OCI-LY3 (cell line): ENCODE data around the gene ELFN2.

Experiments
- H2AFZ ChIP-seq: fragments of 200-600, 300-600 bp; shearing (Covaris generic); 2 replicates; pipeline ENCODE4 v1.6.0; 2014; ENCODE audit warnings: antibody characterized with exemption, low read depth, low read length
- H3K27ac ChIP-seq: fragments of 200-600, 300-600 bp; sonication (generic); 2 replicates; pipeline ENCODE4 v1.5.1; 2014; ENCODE audit warnings: mild to moderate bottlenecking, low read length, moderate library complexity, mixed read lengths
- H3K27me3 ChIP-seq: fragments of 200-600, 300-600 bp; sonication (generic); 2 replicates; pipeline ENCODE4 v1.6.1; 2014; ENCODE audit warnings: low read depth, low read length, mixed read lengths
- H3K36me3 ChIP-seq: fragments of 200-600, 300-600 bp; sonication (generic); replicated peaks from 2 replicates; pipeline ENCODE3; 2014; ENCODE audit warnings: low read depth, low read length, mixed read lengths
- H3K4me1 ChIP-seq: fragments of 300-600, 200-600 bp; sonication (generic); 2 replicates; pipeline ENCODE4 v1.6.1; 2014; ENCODE audit warnings: low read length, mixed read lengths
- H3K4me2 ChIP-seq: fragments of 200-600, 300-600 bp; sonication (generic); 2 replicates; pipeline ENCODE4 v1.6.1; 2014; ENCODE audit warnings: low read length, mixed read lengths
- H3K4me3 ChIP-seq: fragments of 300-600, 200-600 bp; sonication (generic); 2 replicates; pipeline ENCODE4 v1.5.1; 2014; ENCODE audit warnings: antibody characterized with exemption, mild to moderate bottlenecking, low read length, moderate library complexity
- H3K79me2 ChIP-seq: fragments of 300-600, 200-600 bp; shearing (Covaris generic); 2 replicates; pipeline ENCODE4 v1.6.1; 2014; ENCODE audit warnings: mild to moderate bottlenecking, low read length, mixed read lengths
- H3K9ac ChIP-seq: fragments of 300-600, 200-600 bp; shearing (Covaris generic); 2 replicates; pipeline ENCODE4 v1.6.0; 2014; ENCODE audit warnings: mild to moderate bottlenecking, low read length, moderate library complexity
- H3K9me3 ChIP-seq: fragments of 200-600, 300-600 bp; shearing (Covaris generic); 2 replicates; pipeline ENCODE4 v1.6.1; 2014; ENCODE audit warnings: low read length, mixed read lengths; ENCODE audit not compliant: insufficient read depth
- H4K20me1 ChIP-seq: fragments of 200-600, 300-600 bp; sonication (generic); 2 replicates; pipeline ENCODE4 v1.6.1; 2016; ENCODE audit warnings: low read length, mixed read lengths; ENCODE audit not compliant: insufficient read depth
- EZH2phosphoT487 ChIP-seq: fragments of 200-600 bp; shearing (Covaris generic); IDR thresholded peaks from 2 replicates; pipeline ENCODE4 v1.6.1; 2018; ENCODE audit warnings: antibody characterized with exemption, mixed run types, low read depth
- TF ChIP-seq, protein P1 (sequence below): fragments of 200-600, 300-600 bp; sonication (generic); IDR thresholded peaks from 2 replicates; pipeline ENCODE4 v1.5.1; 2014; ENCODE audit warnings: antibody characterized with exemption, low read length, low read depth

The ELFN2 gene

DNA sequence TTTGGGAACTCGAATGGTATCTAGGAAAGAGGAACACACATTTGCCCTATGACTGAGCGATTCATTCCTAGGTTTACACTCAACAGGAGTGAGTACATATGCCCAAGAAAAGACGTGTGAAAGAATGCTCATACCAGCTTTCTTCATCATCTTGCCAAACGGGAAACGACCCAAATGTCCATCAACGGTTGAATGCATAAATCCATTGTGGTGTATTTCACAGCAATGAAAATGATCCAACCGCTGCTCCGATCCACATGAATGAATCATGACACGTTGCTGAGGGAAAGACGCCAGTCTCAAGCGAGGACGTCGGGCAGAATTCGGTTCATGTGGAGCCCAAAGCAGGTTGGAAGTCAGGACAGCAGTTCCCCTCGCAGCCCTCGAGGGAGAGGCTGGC lies 73.4 kb downstream of the ELFN2 start:
- Histone ChIP-seq H3K27me3 (peaks cover 31% of the 10 kb centered on the region), H4K20me1 (no peaks in the 10 kb centered on the region), H3K4me2 (no peak overlapping the region), H3K27ac (no peak overlapping the region), H3K9me3 (no peaks in the 10 kb centered on the region), H3K36me3 (no peaks in the 10 kb centered on the region), H3K79me2 (no peaks in the 10 kb centered on the region), H3K4me1 (no peaks in the 10 kb centered on the region), H3K9ac (no peak overlapping the region), H3K4me3 (no peak overlapping the region), H2AFZ (no peak overlapping the region)
- TF ChIP-seq, protein P1, sequence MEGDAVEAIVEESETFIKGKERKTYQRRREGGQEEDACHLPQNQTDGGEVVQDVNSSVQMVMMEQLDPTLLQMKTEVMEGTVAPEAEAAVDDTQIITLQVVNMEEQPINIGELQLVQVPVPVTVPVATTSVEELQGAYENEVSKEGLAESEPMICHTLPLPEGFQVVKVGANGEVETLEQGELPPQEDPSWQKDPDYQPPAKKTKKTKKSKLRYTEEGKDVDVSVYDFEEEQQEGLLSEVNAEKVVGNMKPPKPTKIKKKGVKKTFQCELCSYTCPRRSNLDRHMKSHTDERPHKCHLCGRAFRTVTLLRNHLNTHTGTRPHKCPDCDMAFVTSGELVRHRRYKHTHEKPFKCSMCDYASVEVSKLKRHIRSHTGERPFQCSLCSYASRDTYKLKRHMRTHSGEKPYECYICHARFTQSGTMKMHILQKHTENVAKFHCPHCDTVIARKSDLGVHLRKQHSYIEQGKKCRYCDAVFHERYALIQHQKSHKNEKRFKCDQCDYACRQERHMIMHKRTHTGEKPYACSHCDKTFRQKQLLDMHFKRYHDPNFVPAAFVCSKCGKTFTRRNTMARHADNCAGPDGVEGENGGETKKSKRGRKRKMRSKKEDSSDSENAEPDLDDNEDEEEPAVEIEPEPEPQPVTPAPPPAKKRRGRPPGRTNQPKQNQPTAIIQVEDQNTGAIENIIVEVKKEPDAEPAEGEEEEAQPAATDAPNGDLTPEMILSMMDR: no peak
- TF ChIP-seq EZH2phosphoT487: no peak

DNA sequence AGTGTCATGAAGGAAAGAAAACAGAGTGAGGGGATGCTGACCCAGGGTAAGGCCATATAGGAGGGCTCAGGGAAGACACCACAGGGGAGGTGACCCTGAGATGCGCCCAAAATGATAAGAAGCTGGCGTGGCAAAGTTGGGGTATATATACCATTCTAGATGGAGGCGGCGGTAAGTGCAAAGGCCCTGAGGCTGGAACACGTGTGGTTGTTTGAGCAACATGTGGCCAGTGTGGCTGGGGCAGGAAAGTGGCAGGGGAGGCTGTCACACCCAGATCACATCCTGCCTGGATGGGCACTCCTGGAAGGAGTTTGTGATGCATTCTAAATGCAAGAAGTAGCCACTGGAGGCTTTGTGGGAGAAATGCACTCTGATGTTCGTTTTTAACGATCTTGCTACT lies 74.8 kb downstream of the ELFN2 start:
- no peaks in the 10 kb centered on the region for H3K36me3 ChIP-seq
- no peaks in the 10 kb centered on the region for H3K9me3 ChIP-seq
- TF ChIP-seq, protein P1: no peak
- TF ChIP-seq EZH2phosphoT487: no peak
- H3K4me2 ChIP-seq: no peak overlapping the region
- no peak overlapping the region for H3K27ac ChIP-seq
- no peak overlapping the region for H2AFZ ChIP-seq
- H3K79me2 ChIP-seq: no peaks in the 10 kb centered on the region
- H3K9ac ChIP-seq: no peak overlapping the region
- no peak overlapping the region for H3K4me3 ChIP-seq
- no peaks in the 10 kb centered on the region for H3K4me1 ChIP-seq
- H4K20me1 ChIP-seq: no peaks in the 10 kb centered on the region
- peaks cover 31% of the 10 kb centered on the region for H3K27me3 ChIP-seq

DNA sequence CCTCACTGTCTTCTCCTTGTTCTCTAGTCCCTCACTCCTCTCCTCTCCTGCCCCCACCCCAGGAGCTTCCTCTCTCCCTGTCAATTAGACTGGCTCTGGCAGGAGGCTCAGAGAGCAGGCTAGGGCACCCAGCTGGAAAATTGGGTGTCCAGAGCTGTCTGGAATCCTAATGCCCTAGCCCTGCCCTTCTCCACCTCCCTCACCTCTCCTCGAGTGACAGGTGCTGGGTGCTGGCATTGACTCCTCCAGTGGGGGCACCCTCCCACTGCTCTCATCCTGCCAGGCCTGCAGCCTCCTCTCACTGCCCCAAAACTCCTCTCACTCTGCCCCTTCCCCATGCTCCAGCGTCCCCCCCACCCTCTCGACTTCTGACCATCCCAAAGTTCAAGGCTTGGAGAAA lies 76.0 kb downstream of the ELFN2 start:
- no peaks in the 10 kb centered on the region for H3K4me1 ChIP-seq

DNA sequence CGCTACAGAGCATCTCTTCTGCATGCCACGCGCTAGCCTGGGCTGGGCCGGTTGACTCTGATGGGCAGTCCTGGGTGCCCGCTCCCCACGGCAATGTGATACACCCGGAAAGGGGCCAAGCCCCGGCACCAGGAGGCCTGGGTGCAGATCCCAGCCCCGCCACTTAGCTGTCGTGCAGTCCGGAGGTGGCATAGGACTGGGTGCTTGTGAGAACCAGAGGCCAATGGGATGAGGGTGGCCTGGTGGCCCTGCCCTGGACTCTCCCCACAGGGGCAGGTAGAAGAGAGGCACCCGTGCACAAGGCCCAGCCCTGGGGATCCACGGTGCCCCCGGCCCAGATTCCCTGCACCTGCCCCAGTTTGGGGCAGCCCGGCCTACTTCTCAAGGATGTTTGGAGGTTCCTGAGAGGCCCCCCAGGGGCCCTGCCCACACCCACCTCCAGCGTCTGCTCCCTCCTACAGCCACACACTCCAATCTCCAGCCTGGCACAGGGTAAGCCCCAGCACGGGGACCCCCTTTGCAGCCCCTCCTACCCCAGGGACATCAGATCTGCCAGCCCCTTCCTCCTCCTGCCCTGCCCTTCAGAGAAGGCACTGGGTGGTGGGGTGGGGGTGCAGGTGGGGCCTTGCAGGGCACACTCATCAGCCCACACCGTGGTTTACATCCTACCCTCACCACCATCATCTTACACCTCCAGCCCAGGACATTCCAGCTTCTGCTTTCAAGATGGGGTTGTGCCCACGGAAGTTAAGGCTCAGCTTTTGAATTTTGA lies 78.0 kb downstream of the ELFN2 start:
- Histone ChIP-seq H3K9me3 (no peaks in the 10 kb centered on the region), H3K79me2 (no peaks in the 10 kb centered on the region), H3K4me3 (no peak overlapping the region), H3K9ac (no peak overlapping the region), H2AFZ (no peak overlapping the region), H3K4me2 (no peak overlapping the region), H3K27me3 (peaks cover 18% of the 10 kb centered on the region), H3K4me1 (no peaks in the 10 kb centered on the region), H3K27ac (no peak overlapping the region), H4K20me1 (no peaks in the 10 kb centered on the region), H3K36me3 (no peaks in the 10 kb centered on the region)
- TF ChIP-seq, protein P1: no peak
- no peak for TF ChIP-seq EZH2phosphoT487

More for the DNA sequence above, 76.0 kb downstream of the ELFN2 start:
- Histone ChIP-seq H3K36me3 (no peaks in the 10 kb centered on the region), H3K79me2 (no peaks in the 10 kb centered on the region), H3K27ac (no peak overlapping the region), H3K4me3 (no peak overlapping the region), H3K4me2 (no peak overlapping the region), H3K27me3 (peaks cover 27% of the 10 kb centered on the region), H4K20me1 (no peaks in the 10 kb centered on the region), H2AFZ (no peak overlapping the region), H3K9ac (no peak overlapping the region), H3K9me3 (no peaks in the 10 kb centered on the region)
- TF ChIP-seq, protein P1: no peak
- TF ChIP-seq EZH2phosphoT487: no peak
